Tongue (tissue), 3 donors: Measurements from ENCODE around the gene SLC13A4. TPM values are rescaled to one million over a fixed set of nuclear protein-coding genes. Genes with fewer than 3 reads are reported as not detected.
"Not testable (repeated sequence)": the region's sequence is repeated elsewhere in the genome, so short reads cannot be mapped to it uniquely, and the experiment has no call there.

ENCODE experiments used
- DNase-seq: peaks from one replicate; pipeline ENCODE4 v3.0.0-alpha.2; 2015
- small RNA-seq: library from RNA; depleted of rRNA; stranded (forward); fragments of <200 nt; gene quantifications from one replicate; pipeline ENCODE3, GENCODE V24; 2014; ENCODE audit warnings: low replicate concordance
- total RNA-seq: library from RNA; depleted of rRNA; stranded (reverse); fragments of >200 nt; gene quantifications from one replicate; pipeline ENCODE4 v1.2.3, GENCODE V29; 2014

The SLC13A4 gene
- total RNA-seq, 1 donor from 2014 or later: not detected

DNA sequence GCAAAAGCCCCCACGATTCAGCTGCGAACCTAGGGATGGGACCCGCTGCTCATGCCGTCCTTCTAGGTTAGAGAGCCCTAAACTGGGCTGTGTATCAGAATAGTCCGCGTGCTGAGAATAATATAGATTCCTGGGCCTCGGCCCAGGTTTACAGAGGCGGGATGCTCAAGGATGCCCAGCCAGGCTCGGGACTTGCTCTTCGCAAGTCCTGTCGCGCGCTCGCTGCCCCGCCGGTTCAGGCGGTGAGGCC is 65.9 kb downstream of the SLC13A4 start:
- DNase-seq: no peak

DNA sequence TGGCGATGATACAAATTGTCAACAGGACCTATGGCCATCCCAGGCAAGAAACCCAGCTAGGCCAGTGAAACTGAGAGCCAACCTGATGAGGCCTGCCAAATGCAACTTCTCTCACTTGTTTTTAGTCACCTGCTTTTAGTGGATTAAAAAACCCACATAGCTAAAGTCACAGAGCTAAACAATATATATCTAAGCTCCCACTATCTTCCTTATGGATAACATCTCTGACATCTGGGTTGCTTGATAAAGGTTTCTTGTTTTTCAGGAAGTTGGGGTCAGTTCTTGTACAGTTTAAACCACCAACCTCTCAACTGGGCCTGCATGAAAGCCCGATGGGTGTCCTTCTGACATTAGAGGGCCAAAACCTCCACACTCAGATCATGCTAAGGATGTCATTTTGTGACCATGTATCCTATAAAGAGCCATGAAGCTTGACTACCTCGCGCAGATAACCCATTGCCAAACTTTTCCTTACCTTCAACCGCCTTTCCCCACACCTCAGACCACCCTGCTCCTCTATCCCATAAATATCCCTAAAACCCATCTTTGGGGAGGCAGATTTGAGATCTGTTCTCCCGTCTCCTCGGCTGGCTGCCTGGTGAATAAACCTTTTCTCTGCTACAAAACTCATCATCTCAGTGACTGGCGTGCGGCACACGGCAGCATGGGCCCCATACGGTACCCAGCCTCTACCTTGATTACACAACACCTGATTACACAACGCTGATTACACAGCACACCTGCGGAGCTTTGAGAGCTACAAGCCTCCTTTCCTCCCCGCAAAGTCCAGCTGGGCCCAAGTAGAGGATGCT is 66.5 kb downstream of the SLC13A4 start:
- no peak for DNase-seq

DNA sequence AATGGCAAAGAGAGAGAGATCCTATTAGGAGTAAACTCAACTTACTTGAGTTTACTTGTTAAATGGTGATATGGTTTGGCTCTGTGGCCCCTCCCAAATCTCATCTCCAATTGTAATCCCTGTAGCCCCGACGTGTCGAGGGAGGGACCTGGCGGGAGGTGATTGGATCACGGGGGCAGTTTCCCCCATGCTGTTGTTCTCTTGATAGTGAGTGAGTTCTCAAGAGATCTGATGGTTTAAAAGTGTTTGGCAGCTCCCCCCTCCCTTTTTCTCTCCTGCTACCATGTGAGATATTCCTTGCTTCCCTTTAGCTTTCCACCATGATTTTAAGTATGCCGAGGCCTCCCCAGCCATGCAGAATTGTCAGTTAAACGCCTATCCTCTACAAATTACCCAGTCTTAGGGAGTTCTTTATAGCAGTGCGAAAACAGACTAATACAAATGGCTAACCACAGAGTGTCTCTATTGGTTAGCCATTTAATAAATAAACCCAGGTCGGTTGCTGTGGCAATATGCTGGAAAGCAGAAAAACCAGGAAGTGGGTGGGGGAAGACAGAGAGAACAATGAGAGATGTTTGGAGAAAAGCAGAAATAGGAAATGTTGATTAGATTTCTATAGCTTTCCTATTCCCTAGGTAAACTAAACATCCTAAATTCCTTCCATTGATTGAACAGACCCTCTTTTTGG is 68.7 kb downstream of the SLC13A4 start:
- no peak for DNase-seq

DNA sequence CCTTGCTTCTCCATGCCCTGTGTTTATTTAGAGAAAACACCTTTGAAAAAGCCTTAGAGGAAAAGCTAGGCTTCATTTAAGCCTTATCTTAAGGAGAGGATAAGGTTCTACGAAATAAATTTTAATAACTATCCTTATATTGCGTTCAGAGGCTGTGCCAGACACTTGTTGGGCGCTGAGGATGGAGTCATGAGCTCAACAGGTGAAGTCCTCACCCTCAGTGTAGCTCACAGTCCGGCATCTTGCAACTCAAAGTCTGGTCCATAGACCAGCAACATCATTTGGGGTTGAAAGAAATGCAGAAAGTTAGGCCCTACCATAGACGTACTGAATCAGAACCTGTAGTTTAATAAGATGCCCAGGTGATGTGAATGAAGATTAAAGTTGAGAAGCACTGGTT is 69.4 kb downstream of the SLC13A4 start:
- no peak for DNase-seq

DNA sequence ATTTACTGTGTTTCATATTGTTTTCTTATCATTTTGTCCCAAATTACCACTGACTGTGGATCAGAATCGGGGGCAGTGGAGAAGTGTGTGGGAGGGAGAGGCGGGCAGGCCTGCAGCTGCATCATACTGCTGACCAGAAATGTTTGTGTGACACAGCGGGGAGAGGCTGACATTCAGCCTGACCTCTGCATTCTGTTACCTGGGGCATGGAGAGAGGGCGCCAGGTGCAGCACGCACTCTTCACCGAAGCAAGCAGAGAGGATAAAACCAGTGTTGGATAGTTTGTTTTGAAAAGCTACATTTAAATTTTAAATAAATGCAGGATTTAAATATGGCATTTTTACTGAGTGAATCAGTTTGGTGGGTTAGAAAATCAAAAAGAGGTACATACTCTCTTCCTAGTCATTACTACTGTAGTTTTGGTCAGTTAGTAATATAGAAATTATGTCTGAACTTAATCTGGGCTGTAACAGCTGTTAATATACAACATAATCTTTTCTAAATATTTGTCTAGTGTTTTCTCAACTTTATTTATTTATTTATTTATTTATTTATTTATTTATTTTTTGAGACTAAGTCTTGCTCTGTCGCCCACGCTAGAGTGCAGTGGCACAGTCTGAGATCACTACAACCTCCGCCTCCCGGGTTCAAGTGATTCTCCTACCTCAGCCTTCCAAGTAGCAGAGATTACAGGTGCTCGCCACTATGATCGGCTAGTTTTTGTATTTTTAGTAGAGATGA is 74.5 kb downstream of the SLC13A4 start:
- no peak for DNase-seq

DNA sequence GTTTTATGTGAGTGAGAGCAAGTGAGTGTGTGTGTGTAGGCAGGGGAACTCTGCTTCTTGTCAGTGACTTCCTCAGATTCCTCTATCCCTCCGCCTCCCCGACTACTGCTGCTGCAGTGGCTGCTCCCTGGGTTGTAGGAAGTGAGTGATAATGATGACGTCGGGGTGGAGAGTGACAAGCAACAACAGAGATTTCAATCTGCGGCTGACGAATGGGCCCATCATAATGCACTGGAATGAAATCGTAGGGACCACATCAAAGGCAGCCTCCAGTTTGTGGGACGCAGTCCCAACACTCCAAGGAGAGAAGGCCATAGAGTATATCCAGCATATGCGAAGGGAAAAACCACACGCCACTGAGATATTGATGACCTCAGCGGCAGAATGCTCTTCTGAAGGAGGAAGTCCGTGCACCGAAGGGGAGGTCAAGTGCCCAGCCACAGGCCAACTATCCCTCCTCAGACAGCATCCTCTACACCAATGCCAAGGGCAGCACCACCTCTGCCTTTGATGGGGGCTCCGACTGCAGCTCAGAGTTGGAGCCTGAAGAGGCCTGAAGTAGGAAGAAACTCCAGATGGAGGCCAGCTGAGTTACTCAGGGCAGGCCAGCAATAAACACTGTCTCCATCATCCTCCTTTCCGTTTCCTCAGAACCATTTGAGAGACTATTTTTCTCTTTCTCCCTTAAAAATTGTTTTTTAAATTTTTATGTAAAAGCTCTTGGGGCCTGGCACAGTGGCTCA is 77.0 kb downstream of the SLC13A4 start:
- DNase-seq: no peak

DNA sequence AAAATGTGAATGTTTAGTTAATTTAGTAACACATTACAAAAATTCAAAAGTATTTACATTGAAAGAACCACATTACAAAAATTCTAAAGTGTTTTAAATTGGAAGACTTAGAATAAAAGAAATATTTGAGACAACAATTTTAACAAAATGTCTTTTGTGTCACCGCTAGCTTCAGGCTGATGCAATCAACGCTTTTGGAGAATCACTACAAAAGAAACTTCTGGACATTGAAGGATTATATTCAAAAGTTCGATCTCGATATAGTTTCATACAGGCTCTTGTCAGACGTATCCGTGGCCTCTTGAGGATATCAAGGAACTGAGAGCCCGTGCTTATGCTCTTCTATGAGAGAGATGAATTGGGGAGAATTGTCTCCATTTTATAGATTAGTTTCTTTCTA is 79.8 kb downstream of the SLC13A4 start:
- DNase-seq: no peak

DNA sequence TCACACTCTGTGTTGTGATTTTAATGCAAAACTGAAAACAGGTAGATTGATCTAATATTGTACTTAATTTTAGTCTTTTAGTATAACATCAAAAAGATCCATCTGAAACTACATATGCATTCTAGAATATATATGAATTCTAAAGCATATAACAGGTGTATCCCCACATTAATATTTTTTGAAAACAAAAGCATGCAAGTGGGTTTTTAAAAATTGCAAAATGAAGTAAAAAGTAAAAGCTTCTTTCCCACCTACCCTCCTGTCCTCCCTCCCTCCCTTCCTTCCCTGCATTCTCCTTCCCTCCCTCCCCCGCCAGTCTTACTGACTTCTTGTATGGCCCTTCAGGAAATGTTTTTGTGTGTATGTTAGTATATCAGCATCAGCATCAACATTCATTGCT is 80.2 kb downstream of the SLC13A4 start:
- no peak for DNase-seq

DNA sequence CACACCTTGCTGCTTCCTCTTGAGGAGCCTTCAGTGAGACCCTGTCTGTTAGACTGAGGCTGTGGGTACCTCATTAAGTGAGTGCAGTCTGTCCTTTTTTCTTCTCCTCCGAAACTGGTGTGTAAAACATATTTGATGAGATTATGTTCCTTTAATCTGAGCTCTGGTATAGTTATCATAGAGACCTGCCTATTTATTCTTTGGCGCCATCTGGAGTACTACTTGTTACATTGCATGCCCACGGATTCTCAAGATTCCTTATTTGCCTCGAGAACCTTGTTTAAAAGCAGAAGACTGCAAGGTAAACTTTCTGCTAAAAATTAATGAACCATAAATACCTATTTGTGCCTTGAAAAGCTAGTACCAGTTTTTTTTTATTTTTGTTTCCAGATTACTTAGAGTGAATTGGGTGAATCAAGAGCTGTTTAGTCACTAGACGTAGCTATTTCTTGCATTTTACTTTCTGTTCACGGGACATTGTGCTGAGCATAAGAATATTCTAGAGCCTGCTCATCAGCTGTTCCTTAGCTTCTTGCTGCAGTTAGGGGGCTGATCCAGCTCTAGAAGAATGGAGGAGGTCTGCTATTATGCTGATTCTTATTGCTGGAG is 82.6 kb downstream of the SLC13A4 start:
- DNase-seq: peak; percentile 63

DNA sequence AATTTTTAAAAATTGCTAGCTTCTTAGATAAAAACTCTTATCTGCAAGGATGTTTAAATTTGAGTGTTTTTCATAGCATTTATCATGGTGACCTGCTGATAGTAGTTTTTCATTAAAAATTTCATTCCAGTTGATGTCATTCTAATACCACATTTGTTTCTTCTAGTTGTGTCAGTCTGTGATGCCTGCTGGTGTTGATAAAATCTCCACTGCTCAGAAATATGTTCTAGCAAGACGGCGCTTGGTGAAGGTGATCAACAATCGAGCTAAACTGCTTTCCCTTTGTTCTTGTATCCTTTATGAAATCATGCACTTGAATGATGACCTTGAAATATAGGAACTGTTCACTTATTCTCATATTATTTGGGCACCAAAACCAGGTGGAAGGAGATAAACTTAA is 83.3 kb downstream of the SLC13A4 start:
- no peak for DNase-seq

DNA sequence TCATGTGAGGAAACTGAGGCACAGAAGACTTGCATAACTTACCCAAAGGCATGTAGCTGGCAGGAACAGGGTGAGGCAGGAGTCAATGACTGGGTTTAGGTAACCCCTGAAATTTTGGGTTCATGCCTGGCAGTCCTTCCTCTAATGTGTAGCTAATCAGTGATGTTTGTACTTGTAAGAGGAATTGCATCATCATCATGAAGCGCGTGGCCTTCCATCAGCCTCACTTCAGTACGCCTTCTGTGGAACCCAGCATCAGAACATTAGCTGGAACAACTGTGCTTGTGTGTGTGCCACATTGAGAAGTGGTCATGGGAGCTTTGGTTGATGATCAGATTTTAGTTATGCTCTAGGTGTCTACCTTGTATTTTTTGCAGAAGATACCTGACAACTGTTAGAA is 83.8 kb downstream of the SLC13A4 start:
- no peak for DNase-seq

DNA sequence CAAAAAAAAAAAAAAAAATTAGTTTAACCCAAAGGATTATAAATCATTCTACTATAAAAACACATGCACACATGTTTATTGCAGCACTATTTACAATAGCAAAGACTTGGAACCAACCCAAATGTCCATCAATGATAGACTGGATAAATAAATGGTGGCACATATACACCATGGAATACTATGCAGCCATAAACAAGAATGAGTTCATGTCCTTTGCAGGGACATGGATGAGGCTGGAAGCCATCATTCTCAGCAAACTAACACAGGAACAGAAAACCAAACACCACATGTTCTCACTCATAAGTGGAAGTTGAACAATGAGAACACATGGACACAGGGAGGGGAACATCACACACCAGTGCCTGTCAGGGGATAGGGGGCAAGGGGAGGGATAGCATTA is 88.3 kb downstream of the SLC13A4 start:
- DNase-seq: not testable (repeated sequence)

DNA sequence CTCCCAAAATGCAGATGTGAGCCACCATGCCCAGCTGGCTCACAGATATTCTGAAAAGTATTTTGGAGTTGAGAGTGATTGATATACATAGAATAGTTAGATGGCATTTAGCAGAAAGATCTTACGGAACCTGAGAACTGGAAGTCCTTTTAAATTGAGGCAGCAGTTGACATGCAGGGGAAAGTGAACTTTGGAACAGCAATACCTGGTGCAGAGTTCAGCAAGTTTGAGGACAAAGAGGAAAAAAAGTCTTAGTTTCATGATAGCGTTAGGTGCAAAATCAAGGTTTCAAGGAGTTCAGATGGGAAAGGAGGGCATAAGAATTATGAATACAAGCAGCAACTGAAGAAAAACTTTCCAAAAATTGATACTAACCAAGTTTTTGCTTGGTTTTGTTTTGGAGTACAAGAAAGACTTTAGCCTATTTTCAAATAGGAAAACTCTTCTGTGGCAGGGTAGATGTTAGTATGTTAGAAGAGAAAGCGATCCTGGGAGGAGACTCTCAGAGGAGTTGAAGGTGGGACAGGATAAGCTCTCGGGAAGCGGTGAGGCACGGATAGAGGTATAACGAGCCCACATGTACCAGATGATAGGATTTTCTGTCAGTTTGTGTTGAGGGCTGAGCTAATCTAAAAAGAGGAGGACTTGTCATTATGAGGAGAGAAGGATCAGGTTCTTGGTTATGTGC is 93.7 kb downstream of the SLC13A4 start:
- DNase-seq: no peak

Small RNA genes within 50 kb of the gene (small RNA-seq; reads per million reads assigned to genes)
- not detected for gene RNU6-1154P

Other genes with a start within 250 kb of the SLC13A4 start
- gene CNOT4, start 218.1 kb downstream of the SLC13A4 start, total RNA-seq: 19.0 TPM
- gene NUP205, start 170.3 kb downstream of the SLC13A4 start, total RNA-seq: 34.8 TPM
- 19.2 TPM for gene STMP1, start 65.7 kb downstream of the SLC13A4 start, total RNA-seq
- gene FAM180A, start 20.6 kb upstream of the SLC13A4 start, total RNA-seq: 1.4 TPM
- gene MTPN, start 249.2 kb upstream of the SLC13A4 start, total RNA-seq: 83.3 TPM